Astrocyte (in vitro differentiated cells and primary cell): ENCODE measurements around the gene PRR22.

Experiments
- EZH2 ChIP-seq: IDR thresholded peaks from 2 replicates; pipeline ENCODE4 v1.6.1; 2012; ENCODE audit warnings: mild to moderate bottlenecking, low read length, inconsistent platforms; ENCODE audit not compliant: insufficient read depth
- TF ChIP-seq, protein P1 (sequence below): IDR thresholded peaks from 2 replicates; pipeline ENCODE4 v1.5.1; 2011; ENCODE audit warnings: low read depth, mild to moderate bottlenecking, inconsistent platforms, low read length, moderate library complexity; ENCODE audit not compliant: insufficient read depth

DNA sequence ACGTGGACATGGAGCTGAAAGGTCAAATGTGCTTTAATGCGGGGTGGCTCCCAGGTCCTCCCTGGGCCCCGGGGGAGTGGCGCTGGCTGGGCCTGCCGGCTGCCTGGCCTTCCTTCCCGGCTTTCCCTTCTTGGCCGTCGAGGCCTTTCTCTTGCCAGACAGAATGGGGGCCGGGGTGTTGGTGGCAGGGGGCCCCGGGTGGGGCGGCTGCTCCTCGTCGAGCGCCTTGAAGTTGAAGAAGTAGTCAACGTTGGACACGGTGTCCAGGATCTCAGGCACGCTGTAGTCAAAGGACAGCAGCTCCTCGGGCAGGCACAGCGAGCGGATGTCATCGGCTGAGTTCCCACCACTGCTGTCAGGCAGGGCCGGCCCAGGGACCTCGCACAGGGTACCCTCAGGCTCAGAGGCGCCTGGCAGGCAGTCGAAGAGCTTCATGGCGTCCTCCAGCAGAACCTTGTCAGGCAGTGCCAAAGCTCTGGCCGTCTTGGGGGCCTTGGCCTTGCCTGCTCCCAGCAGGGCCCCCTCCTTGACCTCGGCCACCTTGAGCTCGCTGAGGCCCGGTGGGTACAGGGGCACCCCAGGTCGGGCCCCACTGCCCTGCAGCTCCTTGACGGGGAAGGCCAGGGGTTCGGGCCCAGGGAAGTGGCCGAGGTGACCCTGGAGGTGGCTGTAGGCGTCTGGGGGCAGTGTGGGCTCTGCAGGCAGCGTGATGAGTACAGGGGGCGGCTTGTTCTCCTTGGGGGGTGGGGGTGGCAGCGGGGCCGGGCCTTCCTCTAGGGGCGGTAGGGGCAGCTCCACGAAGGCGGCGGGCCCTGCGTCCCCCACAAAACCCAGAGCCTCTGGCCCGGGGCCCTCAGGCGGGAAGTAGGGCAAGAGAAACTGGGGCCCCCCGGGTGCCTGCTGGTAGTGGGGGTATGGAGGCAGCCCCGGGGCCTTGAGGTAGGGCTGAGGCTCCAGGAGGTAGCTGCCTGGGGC, 1.3 kb downstream of the PRR22 start:
- TF ChIP-seq, protein P1, sequence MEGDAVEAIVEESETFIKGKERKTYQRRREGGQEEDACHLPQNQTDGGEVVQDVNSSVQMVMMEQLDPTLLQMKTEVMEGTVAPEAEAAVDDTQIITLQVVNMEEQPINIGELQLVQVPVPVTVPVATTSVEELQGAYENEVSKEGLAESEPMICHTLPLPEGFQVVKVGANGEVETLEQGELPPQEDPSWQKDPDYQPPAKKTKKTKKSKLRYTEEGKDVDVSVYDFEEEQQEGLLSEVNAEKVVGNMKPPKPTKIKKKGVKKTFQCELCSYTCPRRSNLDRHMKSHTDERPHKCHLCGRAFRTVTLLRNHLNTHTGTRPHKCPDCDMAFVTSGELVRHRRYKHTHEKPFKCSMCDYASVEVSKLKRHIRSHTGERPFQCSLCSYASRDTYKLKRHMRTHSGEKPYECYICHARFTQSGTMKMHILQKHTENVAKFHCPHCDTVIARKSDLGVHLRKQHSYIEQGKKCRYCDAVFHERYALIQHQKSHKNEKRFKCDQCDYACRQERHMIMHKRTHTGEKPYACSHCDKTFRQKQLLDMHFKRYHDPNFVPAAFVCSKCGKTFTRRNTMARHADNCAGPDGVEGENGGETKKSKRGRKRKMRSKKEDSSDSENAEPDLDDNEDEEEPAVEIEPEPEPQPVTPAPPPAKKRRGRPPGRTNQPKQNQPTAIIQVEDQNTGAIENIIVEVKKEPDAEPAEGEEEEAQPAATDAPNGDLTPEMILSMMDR, result no peak
- TF ChIP-seq EZH2, result no peak
